Suppressor macrophage (primary cell): ENCODE data around the gene BANP.
"Not testable (repeated sequence)": the region's sequence is repeated elsewhere in the genome, so short reads cannot be mapped to it uniquely, and the experiment has no call there.

Experiments
- DNase-seq, 4 experiments: peaks; one replicate each; pipeline ENCODE4 v3.0.0-alpha.2; 2020 to 2022

BANP gene

GRCh38 chr16:88050952-88051660 lies 99.9 kb downstream of the BANP start:
- DNase-seq: no peak

GRCh38 chr16:88052661-88053060 lies 101.4 kb downstream of the BANP start:
- DNase-seq: no peak

GRCh38 chr16:88053479-88053878 lies 102.2 kb downstream of the BANP start:
- not testable (repeated sequence) for DNase-seq

- no peak for DNase-seq
These were observed 104.1 kb downstream of the BANP start for GRCh38 chr16:88055356-88055755.

- no peak for DNase-seq
These were observed 105.0 kb downstream of the BANP start for GRCh38 chr16:88056212-88056611.

- DNase-seq: no peak
These were observed 106.4 kb downstream of the BANP start for GRCh38 chr16:88057656-88058055.

- no peak for DNase-seq
These were observed 106.9 kb downstream of the BANP start for GRCh38 chr16:88058136-88058535.

- no peak for DNase-seq
These were observed 107.6 kb downstream of the BANP start for GRCh38 chr16:88058817-88059216.

- DNase-seq: no peak
These were observed 108.6 kb downstream of the BANP start for GRCh38 chr16:88059701-88060386.

- DNase-seq: no peak
These were observed 109.4 kb downstream of the BANP start for GRCh38 chr16:88060524-88061219.

GRCh38 chr16:88061346-88062110 lies 110.3 kb downstream of the BANP start:
- DNase-seq: no peak

GRCh38 chr16:88062341-88063210 lies 111.3 kb downstream of the BANP start:
- no peak for DNase-seq

GRCh38 chr16:88063211-88063773 lies 112.1 kb downstream of the BANP start:
- DNase-seq: no peak

GRCh38 chr16:88064011-88064888 lies 113.0 kb downstream of the BANP start:
- no peak for DNase-seq

- no peak for DNase-seq
These were observed 113.9 kb downstream of the BANP start for GRCh38 chr16:88064889-88065746.

- no peak for DNase-seq
These were observed 114.5 kb downstream of the BANP start for GRCh38 chr16:88065747-88066142.

GRCh38 chr16:88066234-88066633 lies 115.0 kb downstream of the BANP start:
- DNase-seq: no peak

GRCh38 chr16:88066680-88067529 lies 115.7 kb downstream of the BANP start:
- no peak for DNase-seq
